H1 (cell line): Measurements from ENCODE around the gene HS6ST3. TPM values are rescaled to one million over a fixed set of nuclear protein-coding genes. Genes with fewer than 3 reads are reported as not detected.

ENCODE experiments used
- CTCF ChIA-PET: fragments of 300-600 bp; sonication (Branson Sonifier 250); formaldehyde crosslinking; loops from one replicate; lab custom pipeline; 2021; ENCODE audit not compliant: partially characterized antibody; lab: Charles Lee
- POLR2A ChIA-PET: fragments of 300-600 bp; sonication (Branson Sonifier 250); formaldehyde crosslinking; loops from one replicate; lab custom pipeline; 2021; ENCODE audit warnings: inconsistent platforms; ENCODE audit not compliant: partially characterized antibody; lab: Charles Lee
- DNase-seq, 2 experiments: peaks; one replicate each; pipeline versions ENCODE4 v3.0.0 to v3.0.0-alpha.2; 2010 to 2022; ENCODE audit warnings: low spot score in 2 of 2, low read depth in 1 of 2, mixed read lengths in 1 of 2
- FAIRE-seq: peaks from 2 replicates; lab custom pipeline; 2011; peaks lifted over from hg19 to GRCh38; lab: Jason Lieb, UNC
- H2AFZ ChIP-seq: 2 replicates; pipeline ENCODE4 v1.8.1; 2012; ENCODE audit warnings: low read length, inconsistent platforms
- H2AK5ac ChIP-seq: 2 replicates; pipeline ENCODE4 v1.6.1; 2013; ENCODE audit warnings: low read depth, low read length
- H2BK120ac ChIP-seq: replicated peaks from 2 replicates; pipeline ENCODE3; 2013; ENCODE audit warnings: low read depth, low read length, inconsistent platforms
- H2BK12ac ChIP-seq: 2 replicates; pipeline ENCODE4 v1.6.1; 2013; ENCODE audit warnings: low read depth, low read length
- H2BK15ac ChIP-seq: 2 replicates; pipeline ENCODE4 v1.6.1; 2013; ENCODE audit warnings: low read length
- H2BK20ac ChIP-seq: 2 replicates; pipeline ENCODE4 v1.6.1; 2013; ENCODE audit warnings: low read length
- H2BK5ac ChIP-seq: 2 replicates; pipeline ENCODE4 v1.6.1; 2013; ENCODE audit warnings: low read depth, low read length
- H3K14ac ChIP-seq: 2 replicates; pipeline ENCODE4 v1.6.1; 2013; ENCODE audit warnings: inconsistent platforms; ENCODE audit not compliant: insufficient read length
- H3K18ac ChIP-seq: 2 replicates; pipeline ENCODE4 v1.6.1; 2013; ENCODE audit warnings: low read length; ENCODE audit errors: extremely low read depth
- H3K23ac ChIP-seq: 2 replicates; pipeline ENCODE4 v1.6.1; 2013; ENCODE audit warnings: inconsistent platforms; ENCODE audit not compliant: insufficient read length
- H3K23me2 ChIP-seq: 2 replicates; pipeline ENCODE4 v1.6.1; 2013; ENCODE audit warnings: low read depth, low read length
- H3K27ac ChIP-seq: 2 replicates; pipeline ENCODE4 v1.6.1; 2011; ENCODE audit warnings: low read depth, low read length, inconsistent platforms
- H3K27me3 ChIP-seq, 4 experiments: replicated peaks in 1 of 4; 1 replicate in 1 of 4; 2 replicates in 3 of 4; pipeline versions ENCODE4 v1.6.1 to v1.8.1; 2011 to 2013; ENCODE audit warnings: low read length in 3 of 4, mild to moderate bottlenecking in 3 of 4, inconsistent platforms in 2 of 4, mixed read lengths in 2 of 4, moderate library complexity in 1 of 4; ENCODE audit not compliant: control insufficient read depth in 3 of 4, insufficient read depth in 3 of 4; ENCODE audit errors: extremely low read depth in 1 of 4
- H3K36me3 ChIP-seq, 4 experiments: 2 replicates each; pipeline versions ENCODE4 v1.6.1 to v1.8.1; 2011 to 2013; ENCODE audit warnings: mild to moderate bottlenecking in 4 of 4, low read length in 3 of 4, moderate library complexity in 2 of 4, control low read depth in 1 of 4, inconsistent platforms in 1 of 4; ENCODE audit not compliant: insufficient read depth in 4 of 4, control insufficient read depth in 2 of 4
- H3K4ac ChIP-seq: replicated peaks from 2 replicates; pipeline ENCODE3; 2013; ENCODE audit warnings: low read length, low read depth, mixed read lengths, inconsistent platforms; ENCODE audit not compliant: insufficient read length
- H3K4me1 ChIP-seq, 4 experiments: replicated peaks in 1 of 4; 1 replicate in 1 of 4; 2 replicates in 3 of 4; pipeline versions ENCODE4 v1.6.1 to v1.8.1; 2011 to 2013; ENCODE audit warnings: low read length in 3 of 4, inconsistent platforms in 2 of 4, mixed read lengths in 1 of 4; ENCODE audit not compliant: insufficient read depth in 4 of 4, control insufficient read depth in 3 of 4
- H3K4me2 ChIP-seq, 2 experiments: 2 replicates each; pipeline versions ENCODE4 v1.6.1 to v1.8.1; 2011 to 2013; ENCODE audit warnings: low read depth in 2 of 2, low read length in 2 of 2, control low read depth in 1 of 2, inconsistent platforms in 1 of 2, mild to moderate bottlenecking in 1 of 2; ENCODE audit not compliant: insufficient read depth in 1 of 2
- H3K4me3 ChIP-seq, 4 experiments: fragments of 200-600, 300-600 bp in 1 of 4; sonication (generic), shearing (Covaris generic), sonication (Bioruptor Twin) in 1 of 4; 2 replicates each; pipeline versions ENCODE4 v1.5.1 to v1.8.1; 2011 to 2016; ENCODE audit warnings: low read length in 4 of 4, low read depth in 3 of 4, control low read depth in 2 of 4, inconsistent platforms in 2 of 4, mild to moderate bottlenecking in 2 of 4, mixed read lengths in 1 of 4, moderate library complexity in 1 of 4; ENCODE audit not compliant: insufficient read depth in 2 of 4; ENCODE audit errors: extremely low read depth in 1 of 4
- H3K56ac ChIP-seq: replicated peaks from 2 replicates; pipeline ENCODE3; 2013; ENCODE audit warnings: low read depth, mild to moderate bottlenecking, mixed read lengths, low read length, inconsistent platforms; ENCODE audit not compliant: insufficient read length
- H3K79me1 ChIP-seq: 2 replicates; pipeline ENCODE4 v1.6.1; 2013; ENCODE audit warnings: low read depth, low read length, control low read depth
- H3K79me2 ChIP-seq, 2 experiments: 2 replicates each; pipeline versions ENCODE4 v1.6.1 to v1.8.1; 2012 to 2013; ENCODE audit warnings: low read length in 2 of 2, mild to moderate bottlenecking in 2 of 2, inconsistent platforms in 1 of 2; ENCODE audit not compliant: insufficient read depth in 2 of 2, control insufficient read depth in 1 of 2
- H3K9ac ChIP-seq, 4 experiments: replicated peaks in 1 of 4; 1 replicate in 1 of 4; 2 replicates in 3 of 4; pipeline versions ENCODE4 v1.6.1 to v1.8.1; 2011 to 2013; ENCODE audit warnings: low read depth in 3 of 4, low read length in 3 of 4, control low read depth in 2 of 4, mild to moderate bottlenecking in 2 of 4, moderate library complexity in 2 of 4, inconsistent platforms in 1 of 4; ENCODE audit errors: extremely low read depth in 1 of 4
- H3K9me3 ChIP-seq, 2 experiments: 2 replicates each; pipeline versions ENCODE4 v1.6.1 to v1.8.1; 2012 to 2013; ENCODE audit warnings: mild to moderate bottlenecking in 2 of 2, moderate library complexity in 2 of 2, control low read depth in 1 of 2, inconsistent platforms in 1 of 2, low read depth in 1 of 2, low read length in 1 of 2, mixed read lengths in 1 of 2; ENCODE audit not compliant: insufficient read depth in 2 of 2
- H4K20me1 ChIP-seq, 2 experiments: replicated peaks in 1 of 2; 2 replicates each; pipeline versions ENCODE3 to v1.8.1; 2011 to 2013; ENCODE audit warnings: inconsistent platforms in 2 of 2, low read length in 2 of 2, mild to moderate bottlenecking in 1 of 2; ENCODE audit not compliant: insufficient read depth in 2 of 2, control insufficient read depth in 1 of 2
- H4K5ac ChIP-seq: 2 replicates; pipeline ENCODE4 v1.6.1; 2013; ENCODE audit warnings: low read length, low read depth, mixed read lengths, inconsistent platforms; ENCODE audit not compliant: insufficient read length
- H4K8ac ChIP-seq: 2 replicates; pipeline ENCODE4 v1.8.0; 2013; ENCODE audit warnings: mild to moderate bottlenecking, moderate library complexity, low read length, inconsistent platforms; ENCODE audit not compliant: insufficient read depth; ENCODE audit errors: extremely low read depth
- H4K91ac ChIP-seq: replicated peaks from 2 replicates; pipeline ENCODE3; 2013; ENCODE audit warnings: low read length, mixed read lengths, inconsistent platforms; ENCODE audit not compliant: insufficient read length
- RXRA ChIP-seq: IDR thresholded peaks from 2 replicates; pipeline ENCODE4 v1.6.1; 2011; ENCODE audit warnings: low read depth, mild to moderate bottlenecking, low read length, moderate library complexity; ENCODE audit not compliant: insufficient read depth
- SP4 ChIP-seq: IDR thresholded peaks from 2 replicates; pipeline ENCODE4 v1.6.1; 2012; ENCODE audit warnings: low read length, inconsistent platforms
- SUZ12 ChIP-seq: fragments of 200-600 bp; sonication (generic); IDR thresholded peaks from 2 replicates; pipeline ENCODE4 v1.6.1; 2012; ENCODE audit warnings: mild to moderate bottlenecking, inconsistent platforms, low read length, moderate library complexity, mixed read lengths
- ZNF274 ChIP-seq: IDR thresholded peaks from 2 replicates; pipeline ENCODE4 v1.7.0; 2012; ENCODE audit warnings: low read length, borderline replicate concordance; ENCODE audit errors: extremely low read depth
- WGBS, 2 experiments: shearing (Covaris generic) in 1 of 2; methylation state at CpG; one replicate each; pipeline versions ENCODE4 v1.1.6 to v1.1.7; 2013 to 2015; ENCODE audit warnings: low lambda C conversion rate in 2 of 2, mixed read lengths in 2 of 2, inconsistent platforms in 1 of 2, low coverage in 1 of 2, missing lambda C conversion rate in 1 of 2; ENCODE audit not compliant: insufficient replicate concordance in 2 of 2, insufficient coverage in 1 of 2, insufficient read length in 1 of 2; ENCODE audit errors: extremely low coverage in 1 of 2, missing lambda C conversion rate in 1 of 2; 5-methylcytosine and 5-hydroxymethylcytosine counted together
- polyA plus RNA-seq, 7 experiments: library from polyadenylated mRNA; depleted of rRNA in 3 of 7; stranded (reverse) in 5 of 7; unstranded in 2 of 7; fragments of >200 nt in 5 of 7; fragments of 200-250 nt in 2 of 7; gene quantifications; 1 replicate in 5 of 7; 2 replicates in 1 of 7; 4 replicates in 1 of 7; pipeline versions ENCODE4 v1.2.1 to v1.2.3, GENCODE V29; 2011 to 2013; ENCODE audit warnings: missing spikeins in 2 of 7, mixed read lengths in 2 of 7
- total RNA-seq: library from RNA; stranded (reverse); fragmentation: NEBNext Ultra II Directional; extraction: Animal tissue kit (Norgen Biotek cat#: 25700); gene quantifications from 2 replicates; pipeline ENCODE4 v1.2.1, GENCODE V29; 2021

Gene HS6ST3
- total and polyA plus RNA-seq, 2 of the 8 experiments (the other 6 are each of a cell fraction or from before 2014, with no cell fraction given) = 0.45 to 1.2 TPM

DNA sequence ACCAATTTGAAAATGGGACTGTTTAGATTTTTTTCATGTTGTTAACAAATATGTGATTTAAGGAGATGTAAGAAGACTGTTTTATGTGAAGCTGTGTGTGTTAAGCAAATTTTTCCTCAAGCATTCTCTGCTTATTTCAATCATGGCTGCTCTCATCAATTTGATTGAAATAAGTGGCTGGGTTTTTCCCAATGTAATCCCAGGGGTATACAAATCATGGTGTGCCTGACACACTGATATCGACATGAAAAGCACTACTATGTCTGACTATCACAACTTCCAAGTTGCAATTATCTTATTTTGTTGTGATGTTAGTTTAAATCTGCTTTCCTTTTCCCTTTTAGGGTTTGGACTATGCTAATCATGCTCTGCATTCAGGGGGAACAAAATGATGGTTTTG, 283.7 kb downstream of the HS6ST3 start:
- Histone ChIP-seq H2BK12ac (no peak overlapping the region), H3K14ac (no peak overlapping the region), H3K4me3 (no peak overlapping the region), H3K79me1 (no peaks in the 10 kb centered on the region), H4K5ac (no peak overlapping the region), H2BK15ac (no peak overlapping the region), H2BK120ac (no peak overlapping the region), H3K9me3 (no peaks in the 10 kb centered on the region), H3K18ac (no peak overlapping the region), H3K9ac (no peak overlapping the region), H3K4me1 (no peaks in the 10 kb centered on the region), H3K36me3 (no peaks in the 10 kb centered on the region), H4K91ac (no peak overlapping the region), H2BK5ac (no peak overlapping the region), H4K20me1 (no peaks in the 10 kb centered on the region), H3K23ac (no peak overlapping the region)
- CTCF ChIA-PET = no interaction called here
- no peak for FAIRE-seq
- no peak for DNase-seq
- TF ChIP-seq ZNF274 = no peak
- no peak for TF ChIP-seq RXRA
- no peak for TF ChIP-seq SP4
- no peak for TF ChIP-seq SUZ12
- TF ChIP-seq, all 59 proteins: peak for 0
- no peak overlapping the region for H2AK5ac ChIP-seq
- no peak overlapping the region for H3K4me2 ChIP-seq
- no peaks in the 10 kb centered on the region for H3K23me2 ChIP-seq
- 94% methylated on average over 1 of the region's 1 CpG; no CpG with 5 or more reads in 1 of the 2 experiments for WGBS, 2 experiments
- no peak overlapping the region for H3K27ac ChIP-seq
- H2BK20ac ChIP-seq = no peak overlapping the region
- no peak overlapping the region for H4K8ac ChIP-seq
- POLR2A ChIA-PET = no interaction called here
- H2AFZ ChIP-seq = no peak overlapping the region
- no peak overlapping the region for H3K4ac ChIP-seq
- H3K56ac ChIP-seq = no peak overlapping the region
- no peaks in the 10 kb centered on the region for H3K79me2 ChIP-seq
- H3K27me3 ChIP-seq = no peaks in the 10 kb centered on the region
